GM19395 (cell line): ENCODE results near the gene MAGI3.
"Not testable (repeated sequence)": the region's sequence is repeated elsewhere in the genome, so short reads cannot be mapped to it uniquely, and the experiment has no call there.

Source experiments
- ATAC-seq: cut with Tn5 transposase; IDR thresholded peaks from one replicate; pipeline ENCODE4 v1.9.1; 2021; ENCODE audit warnings: mild to moderate bottlenecking, moderate library complexity; ENCODE audit not compliant: unreplicated experiment

The MAGI3 gene

DNA sequence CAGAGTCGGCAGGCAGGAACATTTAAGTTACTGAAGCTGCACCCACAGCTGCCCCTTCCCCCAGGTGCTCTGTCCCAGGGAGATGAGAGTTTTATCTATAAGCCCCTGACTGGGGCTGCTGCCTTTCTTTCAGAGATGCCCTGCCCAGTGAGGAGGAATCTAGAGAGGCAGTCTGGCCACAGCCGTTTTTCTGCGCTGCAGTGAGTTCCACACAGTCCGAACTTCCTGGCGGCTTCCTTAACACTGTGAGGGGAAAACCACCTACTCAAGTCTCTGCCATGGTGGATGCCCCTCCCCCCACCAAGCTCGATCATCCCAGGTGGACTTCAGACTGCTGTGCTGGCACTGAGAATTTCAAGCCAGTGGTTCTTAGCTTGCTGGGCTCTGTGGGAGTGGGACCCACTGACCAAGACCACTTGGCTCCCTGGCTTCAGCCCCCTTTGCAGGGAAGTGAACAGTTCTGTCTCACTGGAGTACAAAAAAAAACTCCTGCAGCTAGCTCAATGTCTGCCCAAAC, 185.5 kb downstream of the MAGI3 start:
- not testable (repeated sequence) for ATAC-seq

- ATAC-seq, result no peak
These were observed 186.0 kb downstream of the MAGI3 start for GRCh38 chr1:113576271-113576670.

- ATAC-seq, result no peak
These were observed 189.1 kb downstream of the MAGI3 start for GRCh38 chr1:113579256-113580018.

DNA sequence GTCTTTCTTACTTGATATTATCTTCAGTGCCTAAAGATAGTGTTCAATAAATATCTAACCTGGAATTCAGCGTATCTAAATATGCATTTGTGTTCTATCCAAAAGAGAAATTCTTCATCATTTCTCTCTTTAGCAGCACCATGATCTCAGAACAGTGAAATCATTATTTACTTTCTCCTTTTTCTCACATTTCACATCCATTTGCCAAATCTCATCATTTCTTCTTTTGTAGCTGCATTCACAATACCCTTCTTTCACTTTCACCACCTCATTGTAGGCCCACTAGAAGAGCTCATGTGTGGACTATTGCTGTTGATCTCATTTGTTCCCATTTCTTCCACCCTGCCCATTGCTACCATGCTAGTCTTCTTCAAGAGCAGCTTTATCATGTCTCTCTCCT, 191.0 kb downstream of the MAGI3 start:
- ATAC-seq, result no peak

DNA sequence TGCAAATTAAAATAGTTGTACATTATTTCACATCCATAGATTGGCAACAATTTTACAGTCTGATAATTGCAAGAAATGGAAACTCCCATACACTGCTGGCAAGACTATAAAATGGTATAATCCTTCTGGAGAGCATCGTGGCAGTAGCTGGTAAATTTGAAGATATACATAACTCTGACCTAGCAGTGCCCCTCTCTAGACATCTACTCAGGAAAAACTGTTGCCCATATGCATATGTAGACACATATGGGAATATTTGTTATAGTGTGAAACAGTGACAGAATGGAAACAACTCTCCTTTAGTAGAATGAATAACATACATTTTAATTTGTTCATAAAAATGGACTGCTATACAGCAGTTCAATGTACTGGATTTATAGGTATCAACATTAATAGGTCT, 191.8 kb downstream of the MAGI3 start:
- no peak for ATAC-seq

- ATAC-seq, result no peak
These were observed 197.2 kb downstream of the MAGI3 start for GRCh38 chr1:113587475-113587874.

DNA sequence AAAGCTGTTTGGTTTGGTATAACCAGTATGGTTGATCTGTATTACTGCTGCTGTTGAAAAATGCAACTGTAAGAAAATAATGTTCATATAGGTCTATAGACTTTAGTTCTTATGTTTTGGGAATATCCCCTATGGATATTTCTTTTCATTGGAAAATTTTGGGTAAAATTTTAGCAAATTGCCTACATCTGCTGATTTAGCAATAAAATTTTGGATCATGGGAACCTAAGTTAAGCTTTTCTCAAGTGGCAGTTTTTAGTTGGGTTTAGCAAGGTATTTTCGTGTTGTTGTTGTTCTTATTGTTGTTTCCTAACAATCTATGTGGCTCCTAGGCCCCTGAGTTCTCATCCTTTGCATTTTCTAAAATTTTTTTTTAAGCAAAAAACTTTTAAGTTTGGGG, 201.9 kb downstream of the MAGI3 start:
- ATAC-seq, result no peak

DNA sequence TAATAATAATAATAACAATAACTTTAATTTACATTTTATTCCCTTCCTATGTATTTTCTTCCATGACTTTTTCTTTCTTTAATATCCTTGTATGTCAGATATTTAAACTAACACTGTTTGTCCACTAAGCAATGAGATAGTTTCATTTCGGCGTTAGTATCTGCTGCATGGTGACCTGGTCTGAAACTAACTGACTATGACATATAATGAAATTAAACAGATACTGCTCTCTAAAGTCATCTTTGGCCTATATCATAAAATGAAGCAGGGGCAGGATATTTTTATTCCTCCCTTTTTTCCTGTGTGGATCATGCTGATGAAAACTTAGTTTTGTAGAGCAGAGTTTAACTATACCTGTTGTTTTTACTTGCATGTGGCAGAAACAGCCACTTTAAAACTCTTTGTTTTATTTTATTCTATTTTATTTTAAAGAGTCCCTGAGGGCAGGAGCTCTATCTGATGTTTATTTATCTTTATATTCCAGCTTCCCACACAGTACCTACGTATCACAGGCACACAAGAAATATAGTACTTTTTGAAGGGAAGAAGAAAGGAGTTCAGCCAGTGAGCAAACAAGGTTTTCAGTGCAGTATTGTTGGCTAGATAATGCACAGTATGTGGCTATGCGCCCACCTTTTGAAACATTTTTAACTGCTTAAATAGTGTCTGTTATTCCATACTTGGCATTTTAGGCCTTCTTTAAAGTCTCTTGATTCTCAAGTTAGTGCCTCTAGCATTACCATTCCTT, 203.4 kb downstream of the MAGI3 start:
- no peak for ATAC-seq

DNA sequence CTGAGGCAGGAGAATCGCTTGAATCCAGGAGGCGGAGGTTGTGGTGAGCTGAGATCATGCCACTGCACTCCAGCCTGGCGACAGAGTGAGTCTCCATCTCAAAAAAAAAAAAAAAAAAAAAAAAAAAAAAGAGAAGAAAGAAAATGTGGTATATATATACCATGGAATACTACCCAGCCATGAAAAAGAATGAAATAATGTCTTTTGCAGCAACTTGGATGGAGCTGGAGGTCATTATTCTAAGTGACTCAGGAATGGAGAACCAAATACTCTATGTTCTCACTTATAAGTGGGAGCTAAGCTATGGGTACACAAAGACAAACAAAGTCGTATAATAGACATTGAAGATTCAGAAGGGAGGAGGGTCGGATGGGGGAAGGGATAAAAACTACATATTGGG, 214.2 kb downstream of the MAGI3 start:
- ATAC-seq, result not testable (repeated sequence)

- ATAC-seq, result no peak
These were observed 214.8 kb downstream of the MAGI3 start for GRCh38 chr1:113605146-113605545.

GRCh38 chr1:113608399-113608798, 218.1 kb downstream of the MAGI3 start:
- ATAC-seq, result no peak

DNA sequence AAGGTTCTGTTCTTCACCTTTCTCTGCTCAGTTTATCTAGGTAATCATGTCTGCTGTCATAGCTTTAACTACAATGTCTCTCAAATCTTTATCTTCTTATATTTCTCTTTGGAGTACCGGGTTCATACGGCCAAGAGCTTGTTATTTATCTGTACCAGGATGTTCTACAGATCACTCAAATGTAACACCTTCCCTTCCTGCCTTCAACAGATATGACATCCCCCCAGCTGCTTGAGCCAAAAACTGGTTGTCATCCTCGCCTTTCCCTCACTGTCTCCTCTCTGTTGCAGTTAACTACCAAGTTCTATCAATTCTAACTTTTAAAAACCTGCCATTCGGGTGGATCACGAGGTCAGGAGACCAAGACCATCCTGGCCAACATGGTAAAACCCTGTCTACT, 220.1 kb downstream of the MAGI3 start:
- ATAC-seq, result no peak

DNA sequence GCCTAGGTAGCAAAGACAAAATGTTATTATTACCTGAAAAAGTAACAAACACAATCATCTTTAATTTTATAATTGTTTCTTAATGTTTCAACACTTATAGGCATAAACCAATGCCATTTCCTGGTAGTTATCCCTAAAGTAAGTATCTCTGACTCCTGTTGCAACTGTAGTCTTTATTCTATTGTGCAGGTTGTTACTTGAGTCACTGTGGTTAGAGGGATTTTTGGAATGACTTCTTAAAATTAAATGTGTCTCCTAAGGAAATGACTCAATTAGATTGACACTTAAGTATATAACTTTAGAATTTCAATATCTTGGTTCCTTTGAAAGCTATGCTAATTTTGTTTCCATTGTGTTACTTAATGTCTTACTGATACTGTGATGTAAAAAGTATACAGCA, 225.1 kb downstream of the MAGI3 start:
- ATAC-seq, result no peak

GRCh38 chr1:113616156-113616555, 225.8 kb downstream of the MAGI3 start:
- no peak for ATAC-seq

DNA sequence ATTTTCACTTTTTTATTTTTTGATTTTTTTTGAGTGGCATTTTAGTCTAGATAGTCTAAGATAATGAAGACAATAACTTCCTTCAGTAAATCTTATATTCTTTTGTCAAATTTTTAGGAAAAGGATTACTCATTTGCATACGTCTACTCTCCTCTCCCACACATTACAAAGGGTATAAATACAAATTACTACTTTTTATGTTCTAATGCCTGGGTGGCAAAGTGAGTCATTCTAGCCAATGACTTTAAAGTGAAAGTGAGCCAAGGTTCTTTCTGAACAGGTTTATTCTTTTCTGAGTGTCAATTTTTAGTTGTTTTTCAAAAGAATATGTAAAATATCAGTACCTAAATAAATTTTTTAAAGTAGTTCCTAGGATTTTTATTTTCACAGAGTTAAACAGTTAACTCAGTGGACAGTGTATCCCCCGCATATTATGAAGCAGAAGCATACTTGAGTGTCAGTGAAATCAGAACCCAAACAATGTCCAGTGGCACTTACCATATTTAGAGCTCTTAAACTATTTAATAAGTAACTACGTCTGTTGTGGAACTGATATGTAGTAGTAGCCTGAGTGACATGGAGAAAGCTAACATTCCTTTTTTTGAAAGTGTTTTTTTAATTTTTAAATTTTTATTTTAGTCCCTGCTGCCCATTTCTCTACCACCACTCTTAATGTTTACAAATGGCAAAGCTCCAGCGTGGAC, 227.3 kb downstream of the MAGI3 start:
- ATAC-seq, result no peak

DNA sequence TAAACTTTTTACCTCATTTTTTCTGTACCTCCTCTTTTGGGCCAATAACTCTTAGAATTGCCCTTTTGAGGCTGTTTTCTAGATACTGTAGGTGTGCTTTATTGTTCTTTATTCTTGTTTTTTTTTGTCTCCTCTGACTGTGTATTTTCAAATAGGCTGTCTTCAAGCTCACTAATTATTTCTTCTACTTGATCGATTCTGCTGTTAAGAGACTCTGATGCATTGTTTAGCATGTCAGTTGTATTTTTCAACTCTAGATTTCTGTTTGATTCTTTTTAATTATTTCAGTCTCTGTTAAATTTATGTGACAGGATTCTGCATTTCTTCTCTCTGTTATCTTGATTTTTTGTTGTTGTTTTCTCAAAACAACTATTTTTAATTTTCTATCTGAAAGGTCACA, 238.7 kb downstream of the MAGI3 start:
- ATAC-seq, result no peak

DNA sequence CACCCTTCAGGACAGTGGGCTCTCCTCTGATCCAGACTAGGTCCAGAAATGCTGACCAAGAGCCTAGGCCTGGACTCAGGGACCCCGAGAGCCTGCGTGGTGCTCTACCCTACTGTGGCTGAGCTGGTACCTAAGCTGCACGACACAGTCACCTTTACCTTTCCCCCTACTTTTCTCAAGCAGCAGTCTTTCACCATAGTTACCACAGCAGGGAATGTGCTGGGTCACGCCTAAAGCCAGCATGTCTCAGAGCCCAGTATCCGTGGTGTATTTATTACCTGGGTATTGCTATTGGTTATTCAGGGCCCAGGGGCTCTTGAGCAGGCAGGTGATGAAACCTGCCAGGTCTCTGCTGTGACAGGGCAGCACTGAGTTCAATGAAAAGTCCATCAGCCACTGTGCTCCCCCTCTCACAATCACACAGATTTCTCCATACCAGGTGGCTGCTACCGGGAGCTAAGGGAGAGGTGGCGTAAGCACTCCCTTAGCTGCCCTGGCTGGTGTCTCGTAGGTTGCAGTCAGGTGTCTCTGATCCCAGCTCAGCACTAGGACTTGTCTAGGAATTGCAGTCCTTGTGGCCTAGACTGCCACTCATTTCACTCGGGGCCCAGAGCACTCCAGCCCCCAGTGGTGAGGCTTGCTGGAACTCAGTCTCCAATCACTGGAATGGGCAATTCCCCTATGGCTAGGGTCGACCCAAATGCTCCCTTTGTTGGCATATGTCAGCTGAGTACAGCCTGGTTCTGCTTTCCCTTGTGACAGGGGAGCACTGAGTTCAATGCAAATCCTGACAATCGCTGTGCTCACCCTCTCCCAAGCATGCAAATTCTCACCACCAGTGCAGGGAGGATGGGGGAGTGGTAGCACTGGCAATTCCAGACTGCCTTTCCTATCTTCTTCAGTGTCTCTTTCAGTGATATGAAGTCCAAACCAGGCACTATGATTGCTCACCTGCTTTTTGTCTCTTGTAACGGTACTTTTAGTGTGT, 240.3 kb downstream of the MAGI3 start:
- ATAC-seq, result no peak

GRCh38 chr1:113641396-113641795, 251.1 kb downstream of the MAGI3 start:
- ATAC-seq, result no peak

GRCh38 chr1:113647164-113647563, 256.8 kb downstream of the MAGI3 start:
- no peak for ATAC-seq

DNA sequence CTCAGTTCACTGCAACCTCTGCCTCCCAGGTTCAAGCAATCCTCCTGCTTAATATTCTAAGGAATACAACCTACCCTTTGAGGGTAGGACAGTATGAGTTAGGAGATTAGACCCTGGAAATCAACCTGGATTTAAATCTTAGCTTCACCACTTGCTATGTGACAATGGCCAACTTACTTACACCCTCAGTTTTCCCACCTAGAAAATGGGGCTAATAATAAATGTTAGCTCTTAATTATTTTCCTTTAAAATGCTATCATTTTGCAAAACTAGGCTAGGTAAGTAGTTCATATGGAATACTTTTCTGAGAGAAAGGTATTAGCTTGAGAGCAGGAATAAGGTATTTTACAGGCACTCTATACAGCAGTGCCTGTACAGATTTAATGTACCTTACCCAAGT, 258.2 kb downstream of the MAGI3 start:
- ATAC-seq, result no peak
